ENCODE measurements around the gene NEUROG1. TPM values are rescaled to one million over a fixed set of nuclear protein-coding genes. Genes with fewer than 3 reads are reported as not detected.

NEUROG1 gene
- total RNA-seq, 2 experiments from 2014 or later = not detected

Other genes starting within 250 kb of the NEUROG1 start
- 100 to 1,000 TPM; 159 to 190 TPM for gene MACROH2A1, start 136.7 kb downstream of the NEUROG1 start, total RNA-seq
- gene DCANP1, start 88.6 kb downstream of the NEUROG1 start, total RNA-seq = not detected
- not detected for gene TIFAB, start 83.6 kb downstream of the NEUROG1 start, total RNA-seq
- gene CXCL14, start 43.0 kb upstream of the NEUROG1 start, total RNA-seq = not detected